Measurements from ENCODE around the gene OR2A42. TPM values are rescaled to one million over a fixed set of nuclear protein-coding genes. Genes with fewer than 3 reads are reported as not detected.
A peak's percentile ranks its signal among the peaks of the same experiment; 100 is the strongest.
"Not testable (repeated sequence)": the region's sequence is repeated elsewhere in the genome, so short reads cannot be mapped to it uniquely, and the experiment has no call there.

Gene OR2A42
- polyA plus RNA-seq, 6 donors from 2014 or later, result 0.97 TPM; not detected in 5

DNA sequence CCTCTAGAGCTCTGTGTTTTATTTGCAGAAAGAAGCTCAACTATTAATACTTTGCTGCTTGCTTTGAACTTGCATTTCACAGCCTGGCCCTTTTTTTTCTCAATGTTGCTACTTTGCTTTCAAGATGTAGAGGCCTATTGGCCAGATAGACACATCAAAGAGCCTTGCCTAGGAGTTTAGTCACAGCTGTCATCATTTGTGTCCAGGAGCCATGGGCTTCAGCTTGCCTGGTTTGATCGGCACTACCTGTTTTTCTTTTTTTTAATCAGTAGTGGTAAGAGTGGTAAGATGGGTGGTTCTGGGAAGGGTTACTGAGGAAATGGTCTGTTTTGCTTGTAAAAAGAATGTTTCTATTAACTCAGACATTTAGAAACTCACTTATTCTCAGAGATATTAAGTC, 37.4 kb downstream of the OR2A42 start:
- H3K27ac Mint-ChIP-seq; H3K36me3 Mint-ChIP-seq; H3K9me3 Mint-ChIP-seq; DNase-seq; ATAC-seq (ENCODE audit: low read depth in 2 of 2); H3K4me3 Mint-ChIP-seq; H3K27me3 Mint-ChIP-seq: not testable (repeated sequence)
- H3K4me1 Mint-ChIP-seq, result peaks cover 4 to 13% (median 9%) of the 10 kb centered on the region in 3 donors

GRCh38 chr7:144198934-144199333, 40.5 kb downstream of the OR2A42 start:
- Mint-ChIP-seq H3K4me1 (peaks cover 4 to 13% (median 11%) of the 10 kb centered on the region in 3 donors), H3K4me3 (peak overlapping the region in 2 of 8 donors; percentile 12 to 51)
- not testable (repeated sequence) for H3K27me3 Mint-ChIP-seq; H3K36me3 Mint-ChIP-seq; H3K27ac Mint-ChIP-seq; DNase-seq; ATAC-seq (ENCODE audit: low read depth in 2 of 2); H3K9me3 Mint-ChIP-seq

- Mint-ChIP-seq H3K27ac (peak within 1 kb of the TSS in 4 of 6 donors; percentile 59 to 88 (median 62)), H3K4me1 (peaks cover 4 to 13% (median 11%) of the 10 kb centered on the region in 3 donors), H3K4me3 (peak within 1 kb of the TSS; percentile 65 to 87 (median 70))
- DNase-seq, H3K9me3 Mint-ChIP-seq, H3K36me3 Mint-ChIP-seq, H3K27me3 Mint-ChIP-seq: not testable (repeated sequence)
- ATAC-seq (ENCODE audit: low read depth in 2 of 2), result peak; percentile 67 to 68
Observed at GRCh38 chr7:144195212-144195872, 44.1 kb downstream of the OR2A42 start, which contains the start of gene ARHGEF35. Gene ARHGEF35, minus strand, starts transcription at chr7:144195833. Its CDS starts 7,450 bp downstream, at chr7:144188383.

- not testable (repeated sequence) for H3K27ac Mint-ChIP-seq; H3K36me3 Mint-ChIP-seq; DNase-seq; H3K4me1 Mint-ChIP-seq; H3K9me3 Mint-ChIP-seq; H3K4me3 Mint-ChIP-seq; H3K27me3 Mint-ChIP-seq; ATAC-seq (ENCODE audit: low read depth in 2 of 2)
Observed at GRCh38 chr7:144194453-144194852, 45.0 kb downstream of the OR2A42 start.

- DNase-seq; H3K27ac Mint-ChIP-seq; H3K36me3 Mint-ChIP-seq; H3K9me3 Mint-ChIP-seq; H3K4me3 Mint-ChIP-seq; ATAC-seq (ENCODE audit: low read depth in 2 of 2); H3K4me1 Mint-ChIP-seq; H3K27me3 Mint-ChIP-seq: not testable (repeated sequence)
Observed at GRCh38 chr7:144193782-144194181, 45.6 kb downstream of the OR2A42 start.

GRCh38 chr7:144188578-144189171, 50.7 kb downstream of the OR2A42 start:
- DNase-seq; H3K36me3 Mint-ChIP-seq; H3K4me3 Mint-ChIP-seq; H3K27ac Mint-ChIP-seq; H3K4me1 Mint-ChIP-seq; H3K27me3 Mint-ChIP-seq; ATAC-seq (ENCODE audit: low read depth in 2 of 2); H3K9me3 Mint-ChIP-seq: not testable (repeated sequence)

- not testable (repeated sequence) for H3K4me3 Mint-ChIP-seq; H3K27me3 Mint-ChIP-seq; H3K27ac Mint-ChIP-seq; H3K36me3 Mint-ChIP-seq; ATAC-seq (ENCODE audit: low read depth in 2 of 2); DNase-seq; H3K4me1 Mint-ChIP-seq; H3K9me3 Mint-ChIP-seq
Observed at GRCh38 chr7:144187848-144188247, 51.6 kb downstream of the OR2A42 start.

DNA sequence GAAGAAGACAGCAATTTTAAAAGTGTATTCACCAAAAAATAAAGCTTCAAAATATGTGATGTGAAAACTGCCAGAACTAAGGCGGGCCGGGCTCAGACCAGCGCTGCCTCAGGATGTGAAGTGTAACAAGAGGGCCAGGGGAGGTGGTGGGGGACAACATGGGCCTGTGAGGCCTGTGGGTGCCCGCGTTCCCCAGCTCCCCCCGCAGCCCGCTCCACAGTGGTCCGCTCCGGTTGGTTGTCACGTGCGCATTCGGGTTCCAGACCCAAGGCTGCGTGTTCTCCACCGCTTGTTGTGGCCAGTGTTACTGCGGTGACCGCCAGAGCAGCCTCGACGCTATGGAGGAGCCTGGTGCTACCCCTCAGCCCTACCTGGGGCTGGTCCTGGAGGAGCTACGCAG, 56.2 kb downstream of the OR2A42 start, which contains the start of gene CTAGE4:
Gene CTAGE4, plus strand, starts transcription at position 301 of the 400 bp plus-strand sequence. Its CDS starts 38 bp downstream, at position 339.
- H3K27me3 Mint-ChIP-seq; H3K9me3 Mint-ChIP-seq; H3K36me3 Mint-ChIP-seq; H3K27ac Mint-ChIP-seq; H3K4me1 Mint-ChIP-seq; ATAC-seq (ENCODE audit: low read depth in 2 of 2); H3K4me3 Mint-ChIP-seq; DNase-seq: not testable (repeated sequence)

DNA sequence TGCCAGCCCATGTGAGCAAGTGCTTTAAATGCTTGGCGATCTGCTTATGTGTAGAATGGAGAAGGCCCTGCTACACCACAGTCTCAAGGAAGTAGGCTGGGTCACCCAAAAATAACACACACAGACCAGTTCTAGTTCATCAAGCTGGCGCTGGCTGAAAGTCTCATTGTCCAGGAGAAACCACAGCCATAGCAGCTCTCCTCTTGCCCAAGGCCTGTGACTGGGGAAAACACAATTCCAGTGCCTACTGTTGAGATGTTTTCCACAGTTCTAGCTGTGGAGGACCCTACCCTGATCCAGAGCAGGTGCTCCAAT, 60.3 kb downstream of the OR2A42 start:
- not testable (repeated sequence) for H3K27ac Mint-ChIP-seq, H3K4me3 Mint-ChIP-seq
- peak; percentile 34 to 40 for ATAC-seq (ENCODE audit: low read depth in 2 of 2)

DNA sequence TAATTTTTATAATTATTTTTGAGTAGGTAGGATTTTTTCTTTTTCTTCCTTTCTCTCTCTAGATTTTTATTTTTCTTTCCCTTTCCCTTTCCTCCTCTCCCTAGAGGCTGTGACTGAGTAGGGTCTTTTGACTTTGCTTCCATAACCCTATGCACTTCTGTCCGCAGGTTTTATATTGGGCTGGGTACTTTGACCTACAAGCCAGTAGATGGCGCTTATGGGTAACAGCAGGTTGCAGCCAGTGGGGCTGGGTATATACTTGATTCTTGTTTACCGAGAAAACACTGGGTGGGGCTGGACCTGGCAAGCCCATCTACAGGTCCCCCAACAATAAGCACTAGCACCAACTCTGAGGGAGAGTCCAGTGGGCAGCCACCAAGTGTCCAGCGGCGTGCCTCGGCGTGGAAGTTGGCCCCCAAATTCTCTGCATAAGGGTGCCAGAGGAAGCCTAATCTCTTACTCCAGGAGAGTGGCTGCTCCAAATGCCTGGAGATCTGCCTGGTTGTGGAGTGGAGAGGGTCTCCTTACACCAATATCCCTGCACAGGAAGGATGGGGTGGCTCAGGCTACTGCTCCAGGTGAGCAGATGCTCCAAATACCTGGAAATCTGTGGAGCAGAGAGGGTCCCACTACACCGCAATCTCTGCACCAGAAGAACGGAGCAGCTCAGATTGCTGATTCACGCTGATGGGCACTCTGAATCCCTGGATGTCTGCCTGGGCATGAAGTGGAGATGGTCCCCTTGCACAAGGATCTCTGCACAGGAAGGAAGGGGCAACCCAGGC, 60.8 kb downstream of the OR2A42 start:
- not testable (repeated sequence) for H3K36me3 Mint-ChIP-seq, H3K9me3 Mint-ChIP-seq, H3K27ac Mint-ChIP-seq, H3K4me1 Mint-ChIP-seq
- ATAC-seq (ENCODE audit: low read depth in 2 of 2), result peak; percentile 96 to 99
- H3K4me3 Mint-ChIP-seq, result peak overlapping the region in 5 of 8 donors; percentile 26 to 70 (median 47)
- H3K27me3 Mint-ChIP-seq, result peaks cover 7 to 12% (median 11%) of the 10 kb centered on the region in 3 donors
- peak; percentile 54 for DNase-seq

More for the DNA sequence above, 60.3 kb downstream of the OR2A42 start:
- not testable (repeated sequence) for H3K36me3 Mint-ChIP-seq, H3K4me1 Mint-ChIP-seq, H3K9me3 Mint-ChIP-seq, DNase-seq
- peaks cover 7 to 11% (median 10%) of the 10 kb centered on the region in 3 donors for H3K27me3 Mint-ChIP-seq

Other genes starting within 250 kb of the OR2A42 start
- not detected for gene OR6B1, start 239.3 kb downstream of the OR2A42 start, polyA plus RNA-seq (ENCODE audit: low read depth in 6 of 6)
- gene OR2A5, start 190.7 kb downstream of the OR2A42 start, polyA plus RNA-seq (ENCODE audit: low read depth in 6 of 6), result not detected
- gene OR2A25, start 169.8 kb downstream of the OR2A42 start, polyA plus RNA-seq (ENCODE audit: low read depth in 6 of 6), result not detected
- gene OR2A12, start 153.3 kb downstream of the OR2A42 start, polyA plus RNA-seq (ENCODE audit: low read depth in 6 of 6), result not detected
- not detected for gene OR2A2, start 130.0 kb downstream of the OR2A42 start, polyA plus RNA-seq (ENCODE audit: low read depth in 6 of 6)
- not detected for gene OR2A14, start 116.4 kb downstream of the OR2A42 start, polyA plus RNA-seq (ENCODE audit: low read depth in 6 of 6)
- gene CTAGE4, start 56.1 kb downstream of the OR2A42 start, polyA plus RNA-seq (ENCODE audit: low read depth in 6 of 6), result under 1 TPM in 1 of 6 donors, not detected in 5; 0.13 TPM
- 1 to 10 TPM; 2.8 to 5.7 (median 4.3) TPM for gene ARHGEF35, start 43.8 kb downstream of the OR2A42 start, polyA plus RNA-seq (ENCODE audit: low read depth in 6 of 6)
- gene OR2A7, start 25.2 kb upstream of the OR2A42 start, polyA plus RNA-seq (ENCODE audit: low read depth in 6 of 6), result 1 to 10 TPM in 2 of 6 donors, under 1 TPM in 3, not detected in 1; 0.47 to 1.4 (median 0.86) TPM
- gene CTAGE8, start 29.7 kb upstream of the OR2A42 start, polyA plus RNA-seq (ENCODE audit: low read depth in 6 of 6), result 1 to 10 TPM in 1 of 6 donors, under 1 TPM in 3, not detected in 2; 0.22 to 1.2 (median 0.60) TPM
- gene OR2A1, start 72.8 kb upstream of the OR2A42 start, polyA plus RNA-seq (ENCODE audit: low read depth in 6 of 6), result 1 to 10 TPM in 1 of 6 donors, under 1 TPM in 1, not detected in 4; 0.21 to 1.5 TPM
- gene ARHGEF5, start 115.8 kb upstream of the OR2A42 start, polyA plus RNA-seq (ENCODE audit: low read depth in 6 of 6), result 1 to 10 TPM in 5 of 6 donors, not detected in 1; 1.3 to 5.7 (median 1.9) TPM
- not detected for gene NOBOX, start 164.1 kb upstream of the OR2A42 start, polyA plus RNA-seq (ENCODE audit: low read depth in 6 of 6)